K562 (cell line): Measurements from ENCODE around the gene ACTA2. TPM values are rescaled to one million over a fixed set of nuclear protein-coding genes. Genes with fewer than 3 reads are reported as not detected.

Source experiments
- ATAC-seq: fragments of 200-7000 bp; cut with Tn5 transposase; 3 replicates; pipeline ENCODE4 v1.9.1; 2020; ENCODE audit warnings: moderate library complexity
- BruUV-seq: library from RNA; stranded (reverse); fragments of 400-500 nt; replicated peaks from 2 replicates; lab custom pipeline; 2021; lab: Mats Ljungman, UMichigan
- CTCF ChIA-PET: fragments of 300-600 bp; formaldehyde crosslinking; extraction: SDS; loops from one replicate; lab custom pipeline; 2021; ENCODE audit warnings: low intra/inter-chr PET ratio; lab: Yijun Ruan, JAX
- POLR2A ChIA-PET: fragments of 300-600, 350-650 bp; sonication (Branson Sonifier 250); formaldehyde crosslinking; extraction: SDS; loops from one replicate; lab custom pipeline; 2021; ENCODE audit warnings: antibody characterized with exemption, inconsistent platforms; lab: Yijun Ruan, JAX
- DNase-seq, 4 experiments: peaks; one replicate each; pipeline versions ENCODE4 v3.0.0 to v3.0.0-alpha.2; 2011 to 2018; ENCODE audit warnings: low spot score in 3 of 4, mixed read lengths in 3 of 4; ENCODE audit errors: extremely low read depth in 1 of 4
- FAIRE-seq: peaks from 2 replicates; lab custom pipeline; 2011; peaks lifted over from hg19 to GRCh38; lab: Jason Lieb, UNC
- H2AFZ ChIP-seq: 2 replicates; pipeline ENCODE4 v1.6.0; 2011; ENCODE audit warnings: low read depth, low read length, control low read depth, inconsistent platforms
- H3K27ac ChIP-seq: fragments of 200-600 bp; 3 replicates; pipeline ENCODE4 v1.8.0; 2011; ENCODE audit warnings: low read depth, mild to moderate bottlenecking, control low read depth, inconsistent platforms, low read length, moderate library complexity, mixed read lengths; ENCODE audit errors: extremely low read depth
- H3K27me3 ChIP-seq, 2 experiments: fragments of 300-600 bp in 1 of 2; 2 replicates in 1 of 2; 3 replicates in 1 of 2; pipeline versions ENCODE4 v1.6.0 to v1.8.0; 2011; ENCODE audit warnings: inconsistent platforms in 2 of 2, low read length in 2 of 2, mild to moderate bottlenecking in 1 of 2, mixed read lengths in 1 of 2, moderate library complexity in 1 of 2; ENCODE audit not compliant: control insufficient read depth in 2 of 2, insufficient read depth in 2 of 2
- H3K36me3 ChIP-seq: fragments of 300-600 bp; 3 replicates; pipeline ENCODE4 v1.8.0; 2011; ENCODE audit warnings: mild to moderate bottlenecking, low read length, inconsistent platforms; ENCODE audit not compliant: control insufficient read depth, insufficient read depth
- H3K4me1 ChIP-seq, 2 experiments: fragments of 200-600 bp in 1 of 2; replicated peaks in 1 of 2; 2 replicates in 1 of 2; 3 replicates in 1 of 2; pipeline versions ENCODE4 v1.5.1 to v1.8.0; 2011; ENCODE audit warnings: inconsistent platforms in 2 of 2, low read length in 2 of 2, mild to moderate bottlenecking in 1 of 2, mixed read lengths in 1 of 2, moderate library complexity in 1 of 2; ENCODE audit not compliant: control insufficient read depth in 2 of 2, insufficient read depth in 2 of 2
- H3K4me2 ChIP-seq: 2 replicates; pipeline ENCODE4 v1.6.1; 2011; ENCODE audit warnings: low read length, control low read depth, inconsistent platforms, mixed read lengths; ENCODE audit not compliant: insufficient read depth
- H3K4me3 ChIP-seq: fragments of 200-600 bp; sonication (generic), shearing (Covaris generic); 2 replicates; pipeline ENCODE4 v1.5.1; 2016; ENCODE audit warnings: control low read depth, inconsistent platforms
- H3K79me2 ChIP-seq: fragments of 200-600 bp; 3 replicates; pipeline ENCODE4 v1.8.0; 2011; ENCODE audit warnings: low read length, inconsistent platforms; ENCODE audit not compliant: control insufficient read depth, insufficient read depth
- H3K9ac ChIP-seq, 2 experiments: 2 replicates each; pipeline versions ENCODE4 v1.6.0 to v1.6.1; 2011; ENCODE audit warnings: low read depth in 2 of 2, low read length in 2 of 2, control low read depth in 1 of 2, inconsistent platforms in 1 of 2, mild to moderate bottlenecking in 1 of 2, mixed read lengths in 1 of 2; ENCODE audit not compliant: insufficient read depth in 1 of 2
- H3K9me1 ChIP-seq: one replicate; pipeline ENCODE4 v1.6.0; 2011; ENCODE audit warnings: inconsistent platforms, mild to moderate bottlenecking, low read length, moderate library complexity; ENCODE audit not compliant: control insufficient read depth, insufficient read depth
- H3K9me3 ChIP-seq: replicated peaks from 2 replicates; pipeline ENCODE4 v1.5.1; 2011; ENCODE audit warnings: low read depth, low read length, inconsistent platforms; ENCODE audit not compliant: control insufficient read depth, insufficient read depth
- H4K20me1 ChIP-seq: replicated peaks from 2 replicates; pipeline ENCODE4 v1.6.1; 2011; ENCODE audit warnings: low read length, inconsistent platforms, mixed read lengths; ENCODE audit not compliant: control insufficient read depth, insufficient read depth
- BRF2 ChIP-seq: IDR thresholded peaks from 3 replicates; pipeline ENCODE4 v1.6.1; 2011; ENCODE audit warnings: borderline replicate concordance, mild to moderate bottlenecking; ENCODE audit not compliant: insufficient read length, insufficient read depth
- CBFB ChIP-seq: sonication (generic); formaldehyde crosslinking; IDR thresholded peaks from 2 replicates; pipeline ENCODE4 v1.4.0; 2020; ENCODE audit warnings: mild to moderate bottlenecking, missing genetic modification reagents
- EGR1 ChIP-seq: fragments of 450-650 bp; conservative IDR thresholded peaks from 2 replicates; pipeline ENCODE4 v1.6.1; 2017; ENCODE audit warnings: mild to moderate bottlenecking
- EP300 ChIP-seq: IDR thresholded peaks from 2 replicates; pipeline ENCODE4 v1.6.1; 2012; ENCODE audit warnings: low read length, improper control_type of control experiment
- HDAC8 ChIP-seq: fragments of 450-650 bp; IDR thresholded peaks from 2 replicates; pipeline ENCODE4 v1.6.1; 2016; ENCODE audit warnings: mild to moderate bottlenecking, missing genetic modification characterization, moderate library complexity, missing compliant biosample characterization
- POLR2AphosphoS5 ChIP-seq: IDR thresholded peaks from 2 replicates; pipeline ENCODE4 v1.6.1; 2011; ENCODE audit warnings: mild to moderate bottlenecking, low read depth, low read length, moderate library complexity; ENCODE audit not compliant: control insufficient read depth, insufficient read depth
- PRPF4 ChIP-seq: fragments of 200-400 bp; formaldehyde crosslinking; IDR thresholded peaks from one replicate; pipeline ENCODE4 v1.6.1; 2017; ENCODE audit warnings: low read length, low read depth, mild to moderate bottlenecking; ENCODE audit not compliant: insufficient read depth, poor library complexity, severe bottlenecking
- RFX5 ChIP-seq: IDR thresholded peaks from 2 replicates; pipeline ENCODE4 v1.6.1; 2011; ENCODE audit warnings: low read depth, mild to moderate bottlenecking, improper control_type of control experiment, low read length
- WGBS: fragments of 100-300 bp; shearing (Covaris generic); methylation state at CpG from one replicate; pipeline ENCODE4 v1.1.6; 2016; ENCODE audit warnings: low coverage, mixed read lengths; ENCODE audit not compliant: insufficient coverage; ENCODE audit errors: missing lambda C conversion rate; 5-methylcytosine and 5-hydroxymethylcytosine counted together
- in situ Hi-C: fragments of 300-500 bp; cut with MboI; formaldehyde crosslinking; loops from 4 replicates; pipeline ENCODE4 v1.15.0; 2018; ENCODE audit warnings: inconsistent platforms, mixed read lengths
- intact Hi-C: fragments of 100-400 bp; cut with micrococcal nuclease; formaldehyde crosslinking; loops from 2 replicates; pipeline ENCODE4 v1.14.2; 2022
- polyA plus RNA-seq, 8 experiments: library from polyadenylated mRNA; depleted of rRNA in 4 of 8; stranded (reverse) in 5 of 8; unstranded in 3 of 8; fragments of >200 nt; fragmentation: Nextera tagmentation in 2 of 8; fragmentation: Illumina TruSeq in 1 of 8; extraction: Ambion mirVana in 2 of 8; extraction: Trizol in 1 of 8; gene quantifications; 2 replicates each; pipeline versions ENCODE4 v1.2.1 to v1.2.3, GENCODE V29; 2011 to 2014; ENCODE audit warnings: inconsistent platforms in 1 of 8, missing spikeins in 1 of 8
- total RNA-seq, 7 experiments: library from RNA; depleted of rRNA in 6 of 7; stranded (reverse); fragments of >200 nt in 6 of 7; fragmentation: Illumina TruSeq in 2 of 7; extraction: Trizol in 2 of 7; gene quantifications; 2 replicates each; pipeline versions ENCODE4 v1.2.1 to v1.2.3, GENCODE V29; 2011 to 2021; ENCODE audit warnings: low replicate concordance in 1 of 7
- TF ChIP-seq, protein P1 (sequence below): fragments of 250-450 bp; sonication (Bioruptor Pico); IDR thresholded peaks from 2 replicates; pipeline ENCODE4 v1.5.0; 2021

Gene ACTA2
- total and polyA plus RNA-seq, 9 of the 15 experiments (the other 6 are each of a cell fraction or from before 2014, with no cell fraction given) = 0.15 to 1.0 (median 0.38) TPM; not detected in 3

DNA sequence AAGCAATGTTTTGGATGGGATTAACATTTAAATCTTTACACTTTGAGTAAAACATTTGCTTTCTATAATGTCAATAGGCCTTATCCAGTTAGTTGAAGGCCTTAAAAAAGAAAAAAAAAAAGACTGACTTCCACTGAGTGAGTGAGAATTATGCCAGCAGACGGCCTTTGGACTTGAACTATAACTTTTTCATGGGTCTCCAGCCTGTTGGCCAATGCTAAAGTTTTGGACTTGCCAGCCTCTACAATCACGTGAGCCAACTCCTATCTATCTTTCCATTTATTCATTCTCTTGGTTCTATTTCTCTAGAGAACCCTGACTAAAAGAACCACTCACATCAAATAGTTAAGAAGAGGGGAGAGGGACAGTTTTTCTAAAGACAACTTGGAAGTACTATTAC is 35.3 kb upstream of the ACTA2 start:
- Histone ChIP-seq H3K4me1 (peaks cover 0 to 11% of the 10 kb centered on the region in 2 experiments; a peak in 3 of 5 replicates), H3K9ac (no peak overlapping the region), H3K27ac (no peak overlapping the region), H3K36me3 (no peaks in the 10 kb centered on the region), H3K27me3 (peaks cover 0 to 9% of the 10 kb centered on the region in 2 experiments; a peak in 1 of 5 replicates), H3K4me2 (no peak overlapping the region), H3K9me3 (no peaks in the 10 kb centered on the region), H3K79me2 (no peaks in the 10 kb centered on the region), H4K20me1 (no peaks in the 10 kb centered on the region), H3K4me3 (no peak overlapping the region), H3K9me1 (no peaks in the 10 kb centered on the region), H2AFZ (no peak overlapping the region)
- POLR2A ChIA-PET = no interaction called here
- DNase-seq (no peak), ATAC-seq (no peak), FAIRE-seq (no peak)
- no peak for TF ChIP-seq PRPF4
- TF ChIP-seq CBFB = no peak
- TF ChIP-seq POLR2AphosphoS5 = no peak
- no peak for TF ChIP-seq BRF2
- TF ChIP-seq HDAC8 (tag) = no peak
- TF ChIP-seq RFX5 = no peak
- no peak for TF ChIP-seq EP300
- no peak for TF ChIP-seq EGR1
- TF ChIP-seq, protein P1, sequence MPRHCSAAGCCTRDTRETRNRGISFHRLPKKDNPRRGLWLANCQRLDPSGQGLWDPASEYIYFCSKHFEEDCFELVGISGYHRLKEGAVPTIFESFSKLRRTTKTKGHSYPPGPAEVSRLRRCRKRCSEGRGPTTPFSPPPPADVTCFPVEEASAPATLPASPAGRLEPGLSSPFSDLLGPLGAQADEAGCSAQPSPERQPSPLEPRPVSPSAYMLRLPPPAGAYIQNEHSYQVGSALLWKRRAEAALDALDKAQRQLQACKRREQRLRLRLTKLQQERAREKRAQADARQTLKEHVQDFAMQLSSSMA (CRISPR knock-in tag) = no peak
- CTCF ChIA-PET = interaction anchor here (2.7 kb wide), 1 partner anchor 52 kb away, joined by 27 read pairs; no protein-coding TSS in a partner anchor
- in situ Hi-C loops (no loop called here), intact Hi-C loops (loop anchor here (2.0 to 10.0 kb wide), 2 partner anchors 53 to 153 kb away; no protein-coding TSS in a partner anchor)
- 21% methylated on average over 2 of the region's 2 CpGs for WGBS
- BruUV-seq = no TSS peak
